Keratinocyte (primary cell): ENCODE results near the gene AP5M1.

Experiments
- EZH2 ChIP-seq: IDR thresholded peaks from one replicate; pipeline ENCODE4 v1.6.1; 2012; ENCODE audit warnings: inconsistent platforms, mild to moderate bottlenecking, low read length, moderate library complexity
- TF ChIP-seq, protein P1 (sequence below), 3 experiments: IDR thresholded peaks in 1 of 3; conservative IDR thresholded peaks in 1 of 3; optimal IDR thresholded peaks in 1 of 3; 2 replicates in 2 of 3; 3 replicates in 1 of 3; pipeline versions ENCODE3 to v1.5.1; 2011; ENCODE audit warnings: low read length in 3 of 3, mild to moderate bottlenecking in 3 of 3, moderate library complexity in 2 of 3, control low read depth in 1 of 3, inconsistent platforms in 1 of 3; ENCODE audit not compliant: insufficient read depth in 2 of 3; ENCODE audit errors: extremely low read depth in 1 of 3

DNA sequence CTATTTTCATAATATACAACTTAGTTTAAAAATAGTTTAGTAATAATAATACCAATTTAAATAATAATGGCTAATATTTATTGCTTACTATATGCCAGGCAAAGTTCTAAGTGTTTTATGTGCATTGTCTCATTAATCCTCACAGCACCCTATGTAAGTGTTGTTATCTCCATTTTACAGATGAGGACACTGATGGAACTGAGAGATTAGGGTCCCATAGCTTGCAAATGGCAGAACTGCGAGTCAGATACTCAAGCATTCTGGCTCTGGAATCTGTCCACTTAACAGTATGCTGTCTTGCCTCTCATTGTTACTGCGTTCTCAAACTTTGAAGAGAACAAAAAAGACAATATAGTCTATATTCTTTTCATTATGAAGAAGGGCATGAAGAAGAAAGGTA lies 19.0 kb downstream of the AP5M1 start:
- TF ChIP-seq, protein P1, sequence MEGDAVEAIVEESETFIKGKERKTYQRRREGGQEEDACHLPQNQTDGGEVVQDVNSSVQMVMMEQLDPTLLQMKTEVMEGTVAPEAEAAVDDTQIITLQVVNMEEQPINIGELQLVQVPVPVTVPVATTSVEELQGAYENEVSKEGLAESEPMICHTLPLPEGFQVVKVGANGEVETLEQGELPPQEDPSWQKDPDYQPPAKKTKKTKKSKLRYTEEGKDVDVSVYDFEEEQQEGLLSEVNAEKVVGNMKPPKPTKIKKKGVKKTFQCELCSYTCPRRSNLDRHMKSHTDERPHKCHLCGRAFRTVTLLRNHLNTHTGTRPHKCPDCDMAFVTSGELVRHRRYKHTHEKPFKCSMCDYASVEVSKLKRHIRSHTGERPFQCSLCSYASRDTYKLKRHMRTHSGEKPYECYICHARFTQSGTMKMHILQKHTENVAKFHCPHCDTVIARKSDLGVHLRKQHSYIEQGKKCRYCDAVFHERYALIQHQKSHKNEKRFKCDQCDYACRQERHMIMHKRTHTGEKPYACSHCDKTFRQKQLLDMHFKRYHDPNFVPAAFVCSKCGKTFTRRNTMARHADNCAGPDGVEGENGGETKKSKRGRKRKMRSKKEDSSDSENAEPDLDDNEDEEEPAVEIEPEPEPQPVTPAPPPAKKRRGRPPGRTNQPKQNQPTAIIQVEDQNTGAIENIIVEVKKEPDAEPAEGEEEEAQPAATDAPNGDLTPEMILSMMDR (optimal IDR thresholded peaks at IDR 0.05 in 1 of 3, IDR thresholded peaks at IDR 0.05 in 1 of 3, conservative IDR thresholded peaks at IDR 0.05 in 1 of 3; ENCODE audit: extremely low read depth in 1 of 3, insufficient read depth in 2 of 3, low read length in 3 of 3): no peak
- no peak for TF ChIP-seq EZH2
